ENCODE data around the gene GNAQ.
"Not testable (repeated sequence)": the region's sequence is repeated elsewhere in the genome, so short reads cannot be mapped to it uniquely, and the experiment has no call there.

GNAQ gene

GRCh38 chr9:77783518-77783917, 248.1 kb downstream of the GNAQ start:
- FAIRE-seq (no peak), DNase-seq (ENCODE audit: low spot score) (no peak)

- FAIRE-seq (no peak), DNase-seq (ENCODE audit: low spot score) (no peak)
Measured at GRCh38 chr9:77779010-77779409, 252.6 kb downstream of the GNAQ start.

- DNase-seq (ENCODE audit: low spot score) = no peak
- no peak for FAIRE-seq
Measured at GRCh38 chr9:77773381-77773780, 258.2 kb downstream of the GNAQ start.

GRCh38 chr9:77772646-77773045, 259.0 kb downstream of the GNAQ start:
- FAIRE-seq (no peak), DNase-seq (ENCODE audit: low spot score) (no peak)

GRCh38 chr9:77771171-77771570, 260.4 kb downstream of the GNAQ start:
- FAIRE-seq (no peak), DNase-seq (ENCODE audit: low spot score) (no peak)

GRCh38 chr9:77770340-77770739, 261.3 kb downstream of the GNAQ start:
- FAIRE-seq (no peak), DNase-seq (ENCODE audit: low spot score) (no peak)

GRCh38 chr9:77769246-77769645, 262.4 kb downstream of the GNAQ start:
- no peak for DNase-seq (ENCODE audit: low spot score)
- no peak for FAIRE-seq

GRCh38 chr9:77766587-77766986, 265.0 kb downstream of the GNAQ start:
- DNase-seq (ENCODE audit: low spot score) (no peak), FAIRE-seq (no peak)

- DNase-seq (ENCODE audit: low spot score) = no peak
- FAIRE-seq = no peak
Measured at GRCh38 chr9:77765781-77766259, 265.8 kb downstream of the GNAQ start.

GRCh38 chr9:77764894-77765780, 266.5 kb downstream of the GNAQ start:
- FAIRE-seq (no peak), DNase-seq (ENCODE audit: low spot score) (peak; percentile 25)

GRCh38 chr9:77763566-77763965, 268.0 kb downstream of the GNAQ start:
- DNase-seq (ENCODE audit: low spot score) = no peak
- FAIRE-seq = no peak

GRCh38 chr9:77760919-77761318, 270.7 kb downstream of the GNAQ start:
- FAIRE-seq; DNase-seq (ENCODE audit: low spot score): not testable (repeated sequence)

- DNase-seq (ENCODE audit: low spot score) = no peak
- FAIRE-seq = no peak
Measured at GRCh38 chr9:77759391-77759790, 272.2 kb downstream of the GNAQ start.

GRCh38 chr9:77756449-77756848, 275.2 kb downstream of the GNAQ start:
- no peak for DNase-seq (ENCODE audit: low spot score)
- FAIRE-seq = no peak

GRCh38 chr9:77753180-77753579, 278.4 kb downstream of the GNAQ start:
- DNase-seq (ENCODE audit: low spot score) (no peak), FAIRE-seq (no peak)

GRCh38 chr9:77752554-77752953, 279.1 kb downstream of the GNAQ start:
- FAIRE-seq = no peak
- DNase-seq (ENCODE audit: low spot score) = no peak

- DNase-seq (ENCODE audit: low spot score) = peak; percentile 34
- no peak for FAIRE-seq
Measured at GRCh38 chr9:77751341-77752091, 280.1 kb downstream of the GNAQ start.

- DNase-seq (ENCODE audit: low spot score) (no peak), FAIRE-seq (no peak)
Measured at GRCh38 chr9:77750981-77751340, 280.6 kb downstream of the GNAQ start.

GRCh38 chr9:77750284-77750683, 281.3 kb downstream of the GNAQ start:
- DNase-seq (ENCODE audit: low spot score) (no peak), FAIRE-seq (no peak)

- FAIRE-seq = no peak
- no peak for DNase-seq (ENCODE audit: low spot score)
Measured at GRCh38 chr9:77748214-77748772, 283.3 kb downstream of the GNAQ start.

GRCh38 chr9:77747163-77747562, 284.4 kb downstream of the GNAQ start:
- DNase-seq (ENCODE audit: low spot score) = no peak
- FAIRE-seq = no peak

GRCh38 chr9:77744841-77745430, 286.7 kb downstream of the GNAQ start:
- DNase-seq (ENCODE audit: low spot score) (no peak), FAIRE-seq (no peak)

All from urothelium cell line (cell line).